HG02763 (cell line): ENCODE results near the gene SOX11.

Source experiments
- ATAC-seq: cut with Tn5 transposase; IDR thresholded peaks from one replicate; pipeline ENCODE4 v1.9.1; 2021; ENCODE audit warnings: mild to moderate bottlenecking, moderate library complexity; ENCODE audit not compliant: unreplicated experiment

SOX11 gene

DNA sequence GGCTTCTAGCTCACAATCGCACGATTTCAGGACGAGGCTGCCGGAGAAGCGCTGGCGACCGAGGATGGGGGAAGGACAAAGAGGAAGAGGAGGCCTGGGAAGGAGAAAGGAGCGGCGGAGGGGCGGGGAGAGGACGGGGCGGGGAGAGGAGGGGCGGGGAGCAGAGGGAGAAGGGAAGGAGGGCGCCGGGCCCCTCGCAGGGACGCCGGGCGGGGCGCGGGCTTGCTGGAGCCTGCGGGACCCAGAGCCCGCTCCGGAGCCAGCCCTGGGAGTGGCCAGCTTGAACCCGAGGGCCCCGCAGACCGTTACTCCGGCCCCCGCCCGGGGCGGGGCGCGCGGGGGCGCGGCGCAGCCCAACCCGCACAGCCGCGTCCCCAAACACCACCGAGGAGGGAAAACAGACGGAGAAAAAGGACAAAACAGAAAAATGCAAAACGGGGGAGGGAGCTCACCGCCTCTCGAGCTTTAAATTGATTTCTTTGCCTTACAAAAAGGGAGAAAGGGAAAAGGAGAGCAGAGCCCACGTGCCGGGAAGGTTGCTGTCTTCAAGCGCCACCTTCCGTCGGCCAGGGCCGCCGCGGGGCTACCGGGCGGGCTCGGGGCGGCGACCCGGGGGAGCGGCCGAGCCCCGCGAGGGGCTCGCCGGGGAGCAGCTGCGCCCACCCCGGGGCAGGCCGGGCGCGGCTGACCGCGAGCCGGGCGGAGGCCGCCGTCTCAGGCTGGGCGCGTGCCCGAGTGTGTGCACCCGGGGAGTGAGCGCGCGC, 781 bp upstream of the SOX11 start:
- no peak for ATAC-seq

DNA sequence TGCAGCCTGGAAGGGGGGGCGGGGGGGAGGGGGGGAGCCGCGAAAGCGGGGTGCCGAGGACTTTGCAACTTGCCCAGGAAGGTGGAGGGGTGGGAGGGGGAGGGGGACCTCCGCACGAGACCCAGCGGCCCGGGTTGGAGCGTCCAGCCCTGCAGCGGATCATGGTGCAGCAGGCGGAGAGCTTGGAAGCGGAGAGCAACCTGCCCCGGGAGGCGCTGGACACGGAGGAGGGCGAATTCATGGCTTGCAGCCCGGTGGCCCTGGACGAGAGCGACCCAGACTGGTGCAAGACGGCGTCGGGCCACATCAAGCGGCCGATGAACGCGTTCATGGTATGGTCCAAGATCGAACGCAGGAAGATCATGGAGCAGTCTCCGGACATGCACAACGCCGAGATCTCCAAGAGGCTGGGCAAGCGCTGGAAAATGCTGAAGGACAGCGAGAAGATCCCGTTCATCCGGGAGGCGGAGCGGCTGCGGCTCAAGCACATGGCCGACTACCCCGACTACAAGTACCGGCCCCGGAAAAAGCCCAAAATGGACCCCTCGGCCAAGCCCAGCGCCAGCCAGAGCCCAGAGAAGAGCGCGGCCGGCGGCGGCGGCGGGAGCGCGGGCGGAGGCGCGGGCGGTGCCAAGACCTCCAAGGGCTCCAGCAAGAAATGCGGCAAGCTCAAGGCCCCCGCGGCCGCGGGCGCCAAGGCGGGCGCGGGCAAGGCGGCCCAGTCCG, 540 bp downstream of the SOX11 start:
- no peak for ATAC-seq

DNA sequence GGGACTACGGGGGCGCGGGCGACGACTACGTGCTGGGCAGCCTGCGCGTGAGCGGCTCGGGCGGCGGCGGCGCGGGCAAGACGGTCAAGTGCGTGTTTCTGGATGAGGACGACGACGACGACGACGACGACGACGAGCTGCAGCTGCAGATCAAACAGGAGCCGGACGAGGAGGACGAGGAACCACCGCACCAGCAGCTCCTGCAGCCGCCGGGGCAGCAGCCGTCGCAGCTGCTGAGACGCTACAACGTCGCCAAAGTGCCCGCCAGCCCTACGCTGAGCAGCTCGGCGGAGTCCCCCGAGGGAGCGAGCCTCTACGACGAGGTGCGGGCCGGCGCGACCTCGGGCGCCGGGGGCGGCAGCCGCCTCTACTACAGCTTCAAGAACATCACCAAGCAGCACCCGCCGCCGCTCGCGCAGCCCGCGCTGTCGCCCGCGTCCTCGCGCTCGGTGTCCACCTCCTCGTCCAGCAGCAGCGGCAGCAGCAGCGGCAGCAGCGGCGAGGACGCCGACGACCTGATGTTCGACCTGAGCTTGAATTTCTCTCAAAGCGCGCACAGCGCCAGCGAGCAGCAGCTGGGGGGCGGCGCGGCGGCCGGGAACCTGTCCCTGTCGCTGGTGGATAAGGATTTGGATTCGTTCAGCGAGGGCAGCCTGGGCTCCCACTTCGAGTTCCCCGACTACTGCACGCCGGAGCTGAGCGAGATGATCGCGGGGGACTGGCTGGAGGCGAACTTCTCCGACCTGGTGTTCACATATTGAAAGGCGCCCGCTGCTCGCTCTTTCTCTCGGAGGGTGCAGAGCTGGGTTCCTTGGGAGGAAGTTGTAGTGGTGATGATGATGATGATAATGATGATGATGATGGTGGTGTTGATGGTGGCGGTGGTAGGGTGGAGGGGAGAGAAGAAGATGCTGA, 1.4 kb downstream of the SOX11 start:
- ATAC-seq = no peak

DNA sequence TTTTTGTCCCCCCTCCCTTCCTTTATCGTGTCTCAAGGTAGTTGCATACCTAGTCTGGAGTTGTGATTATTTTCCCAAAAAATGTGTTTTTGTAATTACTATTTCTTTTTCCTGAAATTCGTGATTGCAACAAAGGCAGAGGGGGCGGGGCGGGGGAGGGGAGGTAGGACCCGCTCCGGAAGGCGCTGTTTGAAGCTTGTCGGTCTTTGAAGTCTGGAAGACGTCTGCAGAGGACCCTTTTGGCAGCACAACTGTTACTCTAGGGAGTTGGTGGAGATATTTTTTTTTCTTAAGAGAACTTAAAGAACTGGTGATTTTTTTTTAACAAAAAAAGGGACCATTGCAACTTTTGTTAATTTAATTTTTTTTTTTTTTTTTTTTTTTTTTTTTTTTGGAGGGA, 2.1 kb downstream of the SOX11 start:
- ATAC-seq = no peak

DNA sequence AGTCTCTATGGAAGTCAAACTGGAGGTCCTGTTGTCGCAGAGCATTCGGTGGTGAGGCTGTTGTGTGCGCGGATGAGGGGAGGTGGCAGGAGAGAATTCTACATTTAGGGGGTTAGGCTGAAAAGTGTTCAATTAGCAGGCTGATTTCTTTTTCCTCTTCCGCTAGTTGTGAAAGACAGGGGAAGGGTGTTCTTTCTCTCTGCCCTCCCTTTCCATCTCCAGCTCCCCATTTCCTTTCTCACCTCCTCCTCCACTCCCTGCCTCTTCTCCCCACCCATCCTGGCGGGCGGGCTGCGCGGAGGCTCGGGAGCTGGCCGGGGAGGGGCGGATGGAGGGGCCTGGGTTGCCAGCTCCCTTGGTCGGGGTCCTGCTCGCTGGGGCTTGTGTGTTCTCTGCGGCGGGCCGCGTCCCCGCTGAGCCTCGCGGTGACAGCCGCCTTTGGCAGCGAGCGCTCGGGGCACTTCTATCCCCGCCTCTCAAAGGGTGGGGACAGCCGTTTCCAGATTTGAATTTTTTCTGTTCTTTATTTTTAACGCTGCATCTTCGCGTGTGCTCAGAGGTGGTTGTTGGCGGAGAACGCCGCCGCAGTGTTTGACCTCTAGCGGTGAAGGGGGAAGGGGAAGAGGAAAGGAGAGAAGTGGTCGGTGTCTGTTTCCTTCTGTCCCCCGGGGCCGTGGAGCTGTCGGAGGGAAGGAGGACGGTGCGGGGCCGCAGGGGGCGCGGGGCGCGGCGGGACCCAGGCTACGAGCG, 3.6 kb downstream of the SOX11 start:
- ATAC-seq = no peak

DNA sequence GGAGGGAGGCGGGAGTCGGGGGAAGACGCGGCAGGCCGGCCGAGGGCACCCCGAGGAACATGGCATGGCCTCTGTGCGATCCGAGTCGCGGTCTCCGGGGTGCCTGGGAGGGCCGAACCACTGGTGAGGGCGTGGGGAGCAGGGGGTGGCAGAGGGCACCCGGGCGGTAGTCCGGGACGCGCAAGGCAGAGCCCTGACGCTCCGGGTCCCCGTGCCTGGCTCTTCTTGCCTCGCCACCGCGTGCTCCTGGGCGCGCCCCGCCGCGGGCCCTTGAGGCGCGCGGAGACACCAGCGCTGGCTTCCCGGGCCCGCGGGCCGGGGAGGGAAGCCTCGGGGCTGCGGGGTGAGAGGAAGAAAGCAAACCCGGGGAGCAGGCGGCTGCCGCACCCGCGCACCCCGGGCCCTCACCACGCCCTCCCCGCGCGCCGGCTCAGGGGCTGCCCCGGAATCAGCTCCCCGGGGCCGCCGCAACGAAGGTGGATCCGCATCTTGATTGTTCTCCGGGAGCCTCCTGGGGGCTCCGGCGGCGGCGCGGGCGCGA, 4.3 kb downstream of the SOX11 start:
- no peak for ATAC-seq

DNA sequence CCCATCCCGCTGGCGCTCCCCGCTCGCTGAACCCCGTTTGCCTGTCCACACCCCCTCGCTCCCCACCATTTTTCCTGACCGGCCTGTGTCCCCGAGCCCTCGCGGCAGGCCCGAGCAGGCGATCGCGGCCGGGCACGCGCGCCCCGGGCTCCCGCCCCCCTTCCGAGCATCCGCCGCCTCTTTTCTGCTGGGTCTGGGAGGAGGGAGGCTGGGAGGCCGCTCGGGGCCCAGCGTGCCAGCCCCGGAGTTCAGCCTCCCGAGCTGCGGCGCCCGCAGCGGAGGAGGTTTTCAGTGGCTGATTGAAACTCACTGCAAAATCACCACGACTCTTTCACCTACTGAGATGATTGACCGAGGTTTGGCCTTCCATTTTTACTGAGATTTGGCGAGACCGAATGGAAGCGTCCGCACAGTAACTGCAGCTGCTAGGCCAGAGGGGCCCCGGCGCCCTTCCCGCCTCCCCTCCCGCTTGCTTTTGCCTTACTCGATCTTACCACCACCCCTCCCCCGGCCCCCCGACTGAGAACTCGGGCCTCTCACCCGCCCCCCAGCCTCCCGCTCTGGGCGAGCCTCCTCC, 4.8 kb downstream of the SOX11 start:
- no peak for ATAC-seq

DNA sequence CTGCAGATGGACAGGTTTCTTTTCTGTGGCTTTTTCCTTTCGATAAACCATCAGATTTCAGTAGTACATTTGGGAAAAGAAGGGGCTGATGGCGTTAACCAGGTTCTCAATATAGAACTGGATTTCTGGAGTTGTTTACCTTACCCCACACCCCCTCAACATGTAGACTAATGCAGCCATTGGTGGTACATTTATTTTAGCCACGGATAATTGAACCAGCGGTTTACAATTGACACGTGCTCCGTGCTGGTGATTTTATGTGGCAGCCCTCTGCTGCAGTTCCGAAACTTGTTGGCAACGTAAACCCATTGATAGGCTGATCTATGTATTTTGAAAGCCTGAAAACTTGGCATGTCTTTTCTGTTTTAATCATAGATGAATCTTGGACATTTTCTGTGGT, 5.4 kb downstream of the SOX11 start:
- ATAC-seq = no peak

DNA sequence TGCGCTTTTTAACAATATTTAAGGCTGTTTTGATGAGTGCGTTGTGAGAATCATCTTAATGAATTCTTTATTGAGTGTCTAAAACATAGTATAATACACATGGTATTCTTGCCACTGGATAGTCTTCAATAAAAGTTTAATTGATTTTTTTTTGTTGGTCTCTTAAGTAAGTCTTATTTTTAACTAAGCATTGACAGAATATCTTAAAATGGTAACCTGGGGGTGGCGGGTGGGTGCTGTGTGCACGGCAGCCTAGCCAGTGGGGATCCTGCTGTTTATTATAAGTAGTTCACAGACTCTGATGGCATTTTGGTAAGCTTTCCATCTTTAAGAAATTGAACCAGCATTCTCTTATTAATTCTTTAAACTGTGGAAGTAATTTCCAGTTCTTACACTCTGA, 6.0 kb downstream of the SOX11 start:
- ATAC-seq = no peak

DNA sequence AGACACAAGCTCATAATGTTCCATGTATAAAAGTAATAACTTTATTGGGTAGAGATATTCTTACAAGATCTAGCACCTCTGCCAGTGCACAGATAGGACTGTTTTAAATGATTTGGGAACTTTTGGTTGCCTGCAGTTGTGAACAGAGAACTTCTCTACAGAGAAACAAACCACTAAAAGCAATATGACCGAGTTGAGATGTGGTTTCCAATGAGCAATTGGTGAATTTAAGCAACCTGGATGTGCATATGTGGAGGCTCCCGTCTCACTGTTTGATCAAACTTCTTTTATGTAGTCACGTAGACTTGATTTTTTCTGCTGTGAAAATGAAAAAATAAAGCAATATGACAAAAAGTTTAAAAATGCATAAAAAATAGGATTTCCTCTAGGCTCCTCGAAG, 7.8 kb downstream of the SOX11 start:
- ATAC-seq = no peak

DNA sequence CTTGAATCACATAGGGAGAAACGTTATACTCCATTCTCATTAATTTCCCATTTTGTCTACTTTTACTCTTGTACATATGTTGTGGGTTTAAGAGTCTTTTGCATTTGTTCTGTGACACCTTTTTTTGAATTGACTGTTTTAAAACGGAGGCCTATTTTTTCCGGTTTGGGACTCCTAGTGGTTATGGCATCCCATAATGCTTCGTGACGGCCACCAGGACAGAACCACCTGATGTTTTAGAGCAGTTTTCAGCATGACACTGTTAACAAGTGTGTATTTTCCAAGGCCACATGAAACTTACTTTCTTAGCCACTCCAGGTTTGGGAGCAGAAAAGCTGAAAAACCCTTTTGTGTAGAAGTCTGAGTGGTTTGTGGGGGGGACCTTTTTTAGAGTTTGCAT, 8.4 kb downstream of the SOX11 start:
- ATAC-seq = no peak

DNA sequence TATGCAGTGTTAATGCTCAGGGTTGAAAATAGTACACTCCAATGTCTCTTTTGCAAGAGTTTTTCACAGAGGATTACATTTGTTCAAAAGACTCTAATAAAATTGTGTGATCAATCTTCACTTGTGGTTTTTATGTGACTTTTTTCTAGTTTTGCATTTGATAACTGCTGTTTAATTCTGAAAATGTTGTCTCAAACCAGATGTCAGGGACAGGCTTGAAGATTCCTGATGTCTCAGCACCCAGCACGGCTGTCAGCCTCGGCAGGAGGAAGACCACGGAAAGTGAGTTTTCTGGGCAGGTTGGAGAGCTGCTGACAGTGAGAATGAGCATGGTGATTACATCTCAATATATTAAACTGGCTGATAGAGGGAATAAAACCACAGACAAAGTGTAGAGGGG, 9.1 kb downstream of the SOX11 start:
- no peak for ATAC-seq

DNA sequence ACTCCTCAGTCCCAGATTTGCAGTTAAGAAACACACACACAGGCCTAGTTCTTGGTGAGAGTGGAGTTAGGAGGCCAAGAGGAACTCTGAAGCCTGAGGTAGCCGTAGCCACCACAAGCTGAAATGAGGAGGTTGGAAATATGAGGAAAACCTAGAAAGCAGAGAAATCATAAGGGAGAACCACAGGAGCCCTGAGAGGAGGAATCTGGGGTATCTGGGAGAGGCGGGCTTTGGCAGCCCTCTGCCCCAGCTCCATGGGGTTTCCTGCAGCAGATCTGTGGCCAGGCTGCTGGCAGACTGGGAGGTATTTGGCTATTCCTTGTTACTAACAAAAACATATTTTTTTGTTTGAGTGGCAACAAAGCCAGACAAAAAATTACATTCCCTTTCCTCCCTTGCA, 11.0 kb downstream of the SOX11 start:
- ATAC-seq = no peak

DNA sequence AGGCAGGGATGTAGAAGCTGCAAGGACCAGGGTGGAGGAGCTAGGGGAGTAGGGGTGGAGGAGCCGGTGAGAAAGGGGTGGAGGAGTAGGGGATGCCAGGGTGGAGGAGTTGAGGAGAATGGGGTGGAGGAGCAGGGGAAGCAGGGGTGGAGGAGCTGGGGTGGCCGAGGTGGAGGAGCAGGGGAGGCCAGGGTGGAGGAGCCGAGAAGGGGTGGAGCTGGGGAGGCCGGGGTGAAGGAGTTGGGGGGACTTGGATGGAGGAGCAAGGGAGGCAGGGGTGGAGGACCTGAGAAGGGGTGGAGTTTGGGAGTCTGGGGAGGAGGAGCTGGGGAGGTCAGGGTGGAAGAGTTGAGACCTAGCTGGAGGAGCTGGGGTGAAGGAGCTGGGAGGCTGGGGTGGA, 13.3 kb downstream of the SOX11 start:
- ATAC-seq = no peak

DNA sequence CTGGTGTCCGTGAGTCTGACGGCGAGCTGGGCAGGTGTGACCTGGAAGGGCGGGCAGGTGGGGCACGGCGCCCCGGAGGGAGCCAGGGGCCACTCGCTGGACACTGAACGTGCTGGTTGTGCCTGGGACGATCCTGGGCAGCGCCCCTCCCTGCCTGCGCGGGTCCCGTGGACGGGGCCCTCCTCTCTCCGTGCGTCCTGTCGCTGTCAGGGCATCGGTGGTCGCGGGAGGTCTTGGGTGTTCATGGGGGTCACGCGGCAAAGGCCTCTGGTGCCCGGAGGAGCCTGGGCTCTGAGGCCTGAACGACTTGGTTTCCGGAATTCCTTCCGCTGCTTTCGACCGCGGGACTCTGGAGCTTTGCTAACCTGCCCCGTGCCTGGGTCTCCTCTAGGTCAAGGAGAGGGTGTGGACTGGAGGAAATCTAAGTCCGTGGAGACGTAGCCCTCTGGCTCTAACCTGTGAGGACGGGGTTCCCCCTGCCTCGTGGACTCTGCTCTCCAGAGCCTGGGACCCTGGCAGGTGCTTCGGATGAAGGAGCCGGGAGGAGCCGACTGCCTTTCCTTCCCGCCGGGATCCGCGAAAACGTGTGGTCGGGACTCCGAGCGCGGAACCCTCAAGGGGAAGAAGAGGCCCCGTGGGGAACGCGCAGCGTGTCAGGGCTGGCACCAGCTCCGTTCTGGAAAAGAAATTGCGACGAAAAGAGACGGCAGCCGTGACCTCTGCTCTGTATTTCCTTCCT, 14.7 kb downstream of the SOX11 start:
- ATAC-seq = no peak

DNA sequence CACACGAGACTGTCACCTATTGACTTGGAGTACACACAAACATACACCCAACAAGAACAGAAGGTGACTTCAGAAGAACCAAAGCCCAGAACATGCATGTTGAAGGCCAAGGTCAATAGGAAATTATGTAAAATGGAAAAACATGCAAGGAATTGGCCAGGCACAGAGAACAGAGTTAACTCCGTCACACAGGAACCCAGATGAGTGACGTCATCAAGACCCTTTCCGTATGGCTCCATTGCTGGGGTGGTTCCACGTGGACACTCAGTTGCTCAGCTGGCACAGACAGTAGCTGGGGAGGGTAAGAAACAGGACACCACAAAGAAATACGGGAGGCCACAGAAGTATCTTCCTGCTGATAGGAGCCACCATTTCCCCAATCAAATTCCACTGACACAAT, 18.4 kb downstream of the SOX11 start:
- no peak for ATAC-seq

DNA sequence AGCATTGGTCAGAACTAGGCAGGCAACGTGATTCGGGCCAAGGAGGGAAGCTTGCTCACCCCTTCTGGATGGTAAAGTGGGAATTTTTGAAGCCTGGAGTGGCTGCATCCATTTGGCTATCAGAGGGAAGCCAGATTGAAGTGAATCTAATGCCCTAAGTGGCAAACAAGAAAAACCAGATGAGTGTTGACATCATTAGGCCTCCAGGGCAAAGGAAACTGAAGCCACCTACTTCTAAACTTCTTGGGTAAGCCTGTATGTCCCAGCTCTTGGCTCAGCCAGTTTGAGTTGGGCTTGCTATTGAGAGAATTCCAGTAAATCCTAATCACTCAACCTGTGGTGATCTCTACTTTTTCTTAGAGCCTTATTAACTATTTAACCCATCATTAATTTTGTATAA, 20.9 kb downstream of the SOX11 start:
- ATAC-seq = no peak

DNA sequence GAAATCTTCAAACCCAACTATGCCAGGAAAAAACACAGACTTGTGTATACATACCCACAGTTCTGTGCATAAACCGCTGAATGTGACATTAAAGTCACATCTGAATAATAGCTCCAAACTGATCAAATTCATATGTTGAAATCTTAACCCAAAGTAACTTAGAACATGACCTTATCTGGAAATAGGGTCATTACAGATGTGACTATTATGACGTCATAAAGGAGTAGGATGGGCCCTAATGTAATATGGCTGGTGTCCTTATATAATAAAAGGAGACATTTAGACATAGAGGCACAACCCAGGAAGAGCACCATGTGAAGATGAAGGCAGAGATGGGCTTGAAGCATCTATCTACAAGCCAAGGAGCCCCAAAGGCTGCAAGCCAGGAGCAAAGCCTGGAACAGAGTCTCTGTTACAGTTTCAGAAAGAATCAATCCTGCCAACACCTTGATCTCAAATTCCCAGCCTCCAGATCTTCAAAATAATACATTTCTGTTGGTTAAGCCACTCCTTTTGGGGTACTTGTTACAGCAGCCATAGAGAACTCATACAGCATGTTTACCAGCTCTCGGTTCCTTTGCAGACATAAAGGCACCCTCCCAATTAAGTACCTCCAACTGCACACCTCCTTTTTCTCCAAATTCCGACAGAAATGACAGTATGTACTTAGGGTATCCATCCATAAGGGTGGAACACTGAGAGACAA, 27.6 kb downstream of the SOX11 start:
- ATAC-seq = no peak

DNA sequence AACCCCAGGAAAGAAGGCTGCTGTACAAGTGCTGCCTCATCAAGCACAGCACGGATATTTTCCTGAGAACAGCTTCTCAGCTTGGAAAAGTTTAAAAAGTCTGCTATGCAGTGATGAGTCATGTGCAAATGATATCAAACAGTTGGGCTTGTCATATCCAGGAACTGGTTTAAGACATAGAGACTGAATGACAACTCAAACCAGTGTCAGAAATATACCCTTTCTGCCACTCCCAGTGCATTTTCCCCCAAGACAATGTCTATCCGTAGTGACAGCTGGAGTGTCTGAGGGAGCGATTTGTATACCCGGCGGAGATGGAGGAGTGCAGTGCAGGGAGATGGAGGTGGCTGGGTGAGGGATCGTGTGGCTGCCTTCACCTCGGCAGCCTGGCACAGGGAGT, 28.2 kb downstream of the SOX11 start:
- no peak for ATAC-seq
